Kidney (tissue), 14 donors: ENCODE measurements around the gene GDI1. TPM values are rescaled to one million over a fixed set of nuclear protein-coding genes. Genes with fewer than 3 reads are reported as not detected.

Experiments used
- DNase-seq, 5 donors: peaks; one replicate each; pipeline ENCODE4 v3.0.0-alpha.2; 2013 to 2020
- FAIRE-seq: peaks from 2 replicates; lab custom pipeline; 2012; peaks lifted over from hg19 to GRCh38; lab: Jason Lieb, UNC
- H3K27ac ChIP-seq, 2 donors: one replicate each; pipeline ENCODE4 v1.7.0; 2013; ENCODE audit warnings: low read depth in 2 of 2, low read length in 2 of 2, inconsistent platforms in 1 of 2
- H3K27me3 ChIP-seq: one replicate; pipeline ENCODE4 v1.7.1; 2013; ENCODE audit warnings: low read length, inconsistent platforms; ENCODE audit not compliant: control insufficient read depth, insufficient read depth
- H3K36me3 ChIP-seq, 3 donors: one replicate each; pipeline versions ENCODE4 v1.7.0 to v1.7.1; 2013; ENCODE audit warnings: low read length in 3 of 3, control low read depth in 1 of 3, inconsistent platforms in 1 of 3; ENCODE audit not compliant: insufficient read depth in 3 of 3, control insufficient read depth in 2 of 3
- H3K4me1 ChIP-seq, 3 donors: one replicate each; pipeline versions ENCODE4 v1.7.0 to v1.7.1; 2013; ENCODE audit warnings: low read length in 3 of 3, inconsistent platforms in 1 of 3, low read depth in 1 of 3; ENCODE audit not compliant: control insufficient read depth in 2 of 3, insufficient read depth in 2 of 3
- H3K4me3 ChIP-seq, 3 donors: one replicate each; pipeline versions ENCODE4 v1.7.0 to v1.8.1; 2013; ENCODE audit warnings: low read length in 3 of 3, control low read depth in 1 of 3, inconsistent platforms in 1 of 3
- H3K9ac ChIP-seq, 3 donors: one replicate each; pipeline versions ENCODE4 v1.7.0 to v1.7.1; 2013; ENCODE audit warnings: low read length in 3 of 3, control low read depth in 1 of 3, inconsistent platforms in 1 of 3
- H3K9me3 ChIP-seq, 3 donors: one replicate each; pipeline versions ENCODE4 v1.7.0 to v1.7.1; 2013; ENCODE audit warnings: low read length in 3 of 3, control low read depth in 1 of 3, inconsistent platforms in 1 of 3; ENCODE audit not compliant: control insufficient read depth in 2 of 3, insufficient read depth in 1 of 3
- CTCF ChIP-seq: IDR thresholded peaks from 3 replicates; pipeline ENCODE4 v1.5.1; 2012; ENCODE audit warnings: mild to moderate bottlenecking, moderate library complexity, borderline replicate concordance; ENCODE audit not compliant: insufficient read depth; ENCODE audit errors: extremely low read depth
- intact Hi-C: fragments of 100-400 bp; cut with DNase I; formaldehyde crosslinking; loops from one replicate; pipeline ENCODE4 v1.11.1; 2022
- polyA plus RNA-seq: library from polyadenylated mRNA; stranded (reverse); fragments of 350-450 nt; fragmentation: Illumina TruSeq; extraction: RNeasy Lipid Tissue Mini Kit (QIAGEN cat#74804); gene quantifications from one replicate; pipeline ENCODE4 v1.2.3, GENCODE V29; 2014; ENCODE audit warnings: low read depth, low replicate concordance; ENCODE audit not compliant: insufficient read depth
- total RNA-seq: library from RNA; stranded (reverse); fragmentation: NEBNext Ultra II Directional; extraction: Animal tissue kit (Norgen Biotek cat#: 25700); gene quantifications from one replicate; pipeline ENCODE4 v1.2.1, GENCODE V29; 2021
- donor health status: control.
- donor health status: control.
- donor health status: control.
- donor health status: control.
- donor health status: control.
- donor health status: DM: yes; HTN: yes; CAD: no.
- donor health status: Normal renal cell carcinoma (clear cell type).

GDI1 gene
- total and polyA plus RNA-seq, 2 donors from 2014 or later: 92.5 to 116 TPM

DNA sequence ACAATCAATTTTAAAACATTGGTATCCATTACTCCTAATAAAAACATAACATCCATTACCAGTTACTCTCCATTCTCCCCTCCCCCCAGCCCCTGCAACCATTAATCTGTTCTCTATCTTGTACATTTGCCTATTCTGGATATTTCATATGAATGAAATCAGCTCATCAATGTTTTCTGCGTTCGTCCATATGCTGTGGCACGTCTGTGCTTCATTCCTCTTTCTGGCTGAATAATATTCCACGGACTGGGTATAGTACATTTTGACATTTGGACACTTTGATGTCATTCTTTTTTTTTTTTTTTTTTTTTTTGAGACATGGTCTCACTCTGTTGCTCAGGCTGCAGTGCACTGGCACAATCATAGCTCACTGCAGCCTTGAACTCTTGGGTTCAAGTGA lies 33.1 kb upstream of the GDI1 start:
- no peak for TF ChIP-seq CTCF
- peaks cover 2 to 15% (median 8%) of the 10 kb centered on the region in 3 donors for H3K36me3 ChIP-seq
- DNase-seq (no peak), FAIRE-seq (no peak)
- no peaks in the 10 kb centered on the region for H3K27me3 ChIP-seq
- peaks cover 0 to 18% (median 7%) of the 10 kb centered on the region in 3 donors for H3K4me1 ChIP-seq
- no peak overlapping the region for H3K9ac ChIP-seq
- H3K9me3 ChIP-seq: no peaks in the 10 kb centered on the region
- intact Hi-C loops: no loop called here
- H3K4me3 ChIP-seq: no peak overlapping the region
- no peak overlapping the region for H3K27ac ChIP-seq

DNA sequence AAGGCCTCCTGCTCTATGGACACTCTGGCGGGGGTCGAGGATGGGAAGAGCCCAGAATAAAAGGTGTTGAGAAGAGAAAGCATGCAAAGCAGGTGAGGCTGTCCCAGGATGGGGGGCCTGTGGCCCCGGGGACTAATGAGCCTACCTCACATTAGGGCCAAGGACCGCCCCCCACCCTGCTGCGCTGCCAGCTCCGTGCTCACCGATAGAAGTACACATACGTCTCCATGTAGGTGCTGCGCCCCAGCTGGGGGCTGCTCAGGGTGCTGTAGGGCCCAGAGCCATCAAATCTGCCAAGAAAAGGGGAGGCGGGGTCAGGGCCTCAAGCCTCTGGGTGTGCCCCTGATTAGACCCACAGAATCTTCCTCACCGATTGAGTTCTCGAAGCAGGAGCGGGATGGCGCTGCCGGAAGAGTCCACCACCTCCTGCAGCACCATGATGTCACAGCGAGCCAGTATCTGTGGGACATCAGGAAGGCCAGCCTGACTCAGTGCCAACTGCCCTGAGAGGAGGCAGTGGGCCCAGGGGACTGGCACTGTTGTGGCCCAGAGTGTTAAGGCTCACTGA lies 32.2 kb upstream of the GDI1 start:
- TF ChIP-seq CTCF: no peak
- intact Hi-C loops: no loop called here
- Histone ChIP-seq H3K4me3 (no peak overlapping the region), H3K36me3 (peaks cover 0 to 10% (median 6%) of the 10 kb centered on the region in 3 donors), H3K9me3 (no peaks in the 10 kb centered on the region), H3K9ac (no peak overlapping the region), H3K4me1 (peaks cover 0 to 10% (median 4%) of the 10 kb centered on the region in 3 donors), H3K27ac (no peak overlapping the region), H3K27me3 (no peaks in the 10 kb centered on the region)
- FAIRE-seq: no peak
- DNase-seq: peak in 1 of 5 donors; percentile 57

DNA sequence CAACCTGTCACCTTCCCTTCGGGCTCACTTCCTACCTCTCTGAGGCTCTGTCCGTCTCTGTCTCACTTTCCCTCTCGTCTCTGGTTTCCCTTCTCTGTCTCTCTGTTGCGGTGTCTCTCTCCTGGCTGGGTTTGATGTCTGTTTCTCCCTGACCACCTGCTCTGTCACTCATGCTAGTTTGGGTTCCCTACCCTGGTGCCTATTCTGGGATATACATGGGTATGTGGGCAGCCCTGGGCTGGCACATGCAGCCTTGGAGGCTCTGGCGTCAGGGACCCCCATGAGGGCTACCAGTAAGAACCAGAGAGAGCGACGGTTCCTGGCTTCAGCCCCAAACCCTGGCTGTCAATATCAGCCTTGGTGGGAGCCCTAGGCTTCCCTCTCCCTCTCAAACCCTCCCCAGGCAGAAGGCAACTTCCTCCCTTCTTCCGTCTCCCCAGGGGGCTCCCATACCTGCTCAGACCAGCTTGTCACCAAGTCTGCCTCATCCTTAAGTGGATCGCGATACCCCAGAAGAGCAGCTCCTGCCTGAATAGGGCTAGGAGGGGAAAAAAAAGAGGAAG lies 28.2 kb upstream of the GDI1 start:
- H3K4me3 ChIP-seq: peak overlapping the region in 2 of 3 donors; percentile 29 to 35
- intact Hi-C loops: no loop called here
- FAIRE-seq: no peak
- peak overlapping the region in 1 of 3 donors; percentile 55 for H3K9ac ChIP-seq
- peak overlapping the region; percentile 47 to 55 for H3K27ac ChIP-seq
- H3K27me3 ChIP-seq: no peaks in the 10 kb centered on the region
- TF ChIP-seq CTCF: no peak
- no peak for DNase-seq
- H3K36me3 ChIP-seq: no peaks in the 10 kb centered on the region
- no peaks in the 10 kb centered on the region for H3K9me3 ChIP-seq
- peaks cover 0 to 6% (median 0%) of the 10 kb centered on the region in 3 donors for H3K4me1 ChIP-seq
